HUES6 (cell line): ENCODE measurements around the gene SREBF2.
"Not testable (repeated sequence)": the region's sequence is repeated elsewhere in the genome, so short reads cannot be mapped to it uniquely, and the experiment has no call there.

Experiments
- H3K27ac ChIP-seq: 2 replicates; pipeline ENCODE4 v1.7.0; 2013; ENCODE audit warnings: low read depth, mild to moderate bottlenecking, low read length, inconsistent platforms
- H3K27me3 ChIP-seq: 2 replicates; pipeline ENCODE4 v1.6.1; 2013; ENCODE audit warnings: low read length; ENCODE audit not compliant: control insufficient read depth, insufficient read depth
- H3K36me3 ChIP-seq: 2 replicates; pipeline ENCODE4 v1.6.1; 2013; ENCODE audit warnings: low read length; ENCODE audit not compliant: control insufficient read depth, insufficient read depth
- H3K4me1 ChIP-seq: 2 replicates; pipeline ENCODE4 v1.6.1; 2013; ENCODE audit warnings: low read length; ENCODE audit not compliant: control insufficient read depth, insufficient read depth
- H3K4me3 ChIP-seq: 2 replicates; pipeline ENCODE4 v1.5.1; 2013; ENCODE audit warnings: low read depth, low read length
- H3K9ac ChIP-seq: one replicate; pipeline ENCODE4 v1.6.1; 2013; ENCODE audit warnings: mild to moderate bottlenecking, low read length
- H3K9me3 ChIP-seq: 2 replicates; pipeline ENCODE4 v1.6.1; 2013; ENCODE audit warnings: low read depth, low read length; ENCODE audit not compliant: control insufficient read depth, insufficient read depth

The SREBF2 gene

GRCh38 chr22:41946629-41947423 lies 113.9 kb downstream of the SREBF2 start, which contains the start of gene CENPM:
Gene CENPM (minus strand): TSS chr22:41947152. CDS start chr22:41947076, 76 bp downstream.
- no peaks in the 10 kb centered on the region for H3K27me3 ChIP-seq
- H3K36me3 ChIP-seq, result peaks cover 29% of the 10 kb centered on the region
- peak within 1 kb of the TSS; percentile 94 for H3K9ac ChIP-seq
- H3K4me1 ChIP-seq, result peaks cover 30% of the 10 kb centered on the region
- H3K4me3 ChIP-seq, result peak within 1 kb of the TSS; percentile 94
- no peaks in the 10 kb centered on the region for H3K9me3 ChIP-seq
- H3K27ac ChIP-seq, result peak within 1 kb of the TSS; percentile 90; the same call in 1 of the 2 replicates

- H3K4me3 ChIP-seq, result peak overlapping the region; percentile 94
- peak overlapping the region; percentile 94 for H3K9ac ChIP-seq
- no peaks in the 10 kb centered on the region for H3K27me3 ChIP-seq
- no peaks in the 10 kb centered on the region for H3K9me3 ChIP-seq
- peaks cover 34% of the 10 kb centered on the region for H3K4me1 ChIP-seq
- H3K27ac ChIP-seq, result peak overlapping the region; percentile 90; the same call in 1 of the 2 replicates
- peaks cover 25% of the 10 kb centered on the region for H3K36me3 ChIP-seq
Measured at GRCh38 chr22:41947424-41948080, 114.6 kb downstream of the SREBF2 start.

GRCh38 chr22:41948142-41948541 lies 115.2 kb downstream of the SREBF2 start:
- H3K27ac ChIP-seq, result no peak overlapping the region
- peaks cover 19% of the 10 kb centered on the region for H3K36me3 ChIP-seq
- H3K27me3 ChIP-seq, result no peaks in the 10 kb centered on the region
- H3K9ac ChIP-seq, result no peak overlapping the region
- H3K4me1 ChIP-seq, result peaks cover 38% of the 10 kb centered on the region
- H3K9me3 ChIP-seq, result no peaks in the 10 kb centered on the region
- no peak overlapping the region for H3K4me3 ChIP-seq

GRCh38 chr22:41948928-41949296 lies 116.0 kb downstream of the SREBF2 start:
- not testable (repeated sequence) for H3K9me3 ChIP-seq, H3K9ac ChIP-seq, H3K27me3 ChIP-seq, H3K4me3 ChIP-seq, H3K27ac ChIP-seq
- Histone ChIP-seq H3K4me1 (peaks cover 38% of the 10 kb centered on the region), H3K36me3 (peaks cover 12% of the 10 kb centered on the region)

- no peak overlapping the region for H3K27ac ChIP-seq
Measured at GRCh38 chr22:41949297-41949965, 116.5 kb downstream of the SREBF2 start.

DNA sequence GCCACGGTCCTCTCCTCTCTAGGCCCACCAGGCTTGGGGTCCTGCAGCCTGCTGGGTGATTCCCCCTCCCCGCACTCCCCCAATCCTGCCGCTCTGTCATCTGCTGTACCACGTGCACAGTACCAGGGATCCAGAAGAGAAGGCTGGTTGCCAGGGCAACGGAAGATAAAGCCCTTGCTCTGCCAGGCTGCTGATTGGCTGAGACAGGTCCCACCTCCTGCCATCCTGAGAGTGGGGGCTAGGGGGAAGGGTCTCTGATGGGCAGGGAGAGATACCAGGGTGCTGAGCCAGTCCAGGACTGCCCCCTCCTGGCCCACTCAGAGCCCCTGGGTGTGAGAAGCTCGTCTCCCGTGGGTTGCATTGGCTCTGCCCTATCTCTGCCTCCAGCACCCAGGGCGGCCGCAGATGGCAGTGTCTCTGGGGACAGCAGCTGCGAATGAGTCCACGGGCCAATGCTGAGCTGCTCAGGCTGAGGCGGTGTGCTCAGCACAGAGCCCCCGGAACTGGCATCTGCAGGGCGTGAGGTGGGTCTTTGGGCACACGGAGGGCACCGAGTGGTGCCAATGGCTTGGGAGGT lies 119.1 kb downstream of the SREBF2 start, which contains the start of gene SMIM45:
Gene SMIM45 (plus strand): TSS at position 253 of the 577 bp plus-strand sequence.
- 0 out of 2 replicates have a peak within 1 kb of the TSS, but pooled peaks have one; percentile 14 for H3K4me3 ChIP-seq
- H3K9ac ChIP-seq, result no peak within 1 kb of the TSS
- no peak within 1 kb of the TSS for H3K27ac ChIP-seq
- H3K27me3 ChIP-seq, result no peaks in the 10 kb centered on the region
- no peaks in the 10 kb centered on the region for H3K36me3 ChIP-seq
- no peaks in the 10 kb centered on the region for H3K9me3 ChIP-seq
- peaks cover 23% of the 10 kb centered on the region for H3K4me1 ChIP-seq

More at GRCh38 chr22:41949297-41949965, 116.5 kb downstream of the SREBF2 start:
- peaks cover 37% of the 10 kb centered on the region for H3K4me1 ChIP-seq
- no peaks in the 10 kb centered on the region for H3K9me3 ChIP-seq
- H3K4me3 ChIP-seq, result no peak overlapping the region
- no peak overlapping the region for H3K9ac ChIP-seq
- no peaks in the 10 kb centered on the region for H3K27me3 ChIP-seq
- peaks cover 8% of the 10 kb centered on the region for H3K36me3 ChIP-seq

- no peak overlapping the region for H3K9ac ChIP-seq
- H3K27ac ChIP-seq, result no peak overlapping the region
- no peaks in the 10 kb centered on the region for H3K36me3 ChIP-seq
- H3K4me1 ChIP-seq, result peaks cover 19% of the 10 kb centered on the region
- no peak overlapping the region for H3K4me3 ChIP-seq
- no peaks in the 10 kb centered on the region for H3K27me3 ChIP-seq
- H3K9me3 ChIP-seq, result no peaks in the 10 kb centered on the region
Measured at GRCh38 chr22:41952713-41953112, 119.8 kb downstream of the SREBF2 start.
